Heart left ventricle (tissue), 16 donors: ENCODE measurements around the gene APLP1. TPM values are rescaled to one million over a fixed set of nuclear protein-coding genes. Genes with fewer than 3 reads are reported as not detected.

Source experiments
- ATAC-seq, 4 donors: fragments of 200-7000 bp; cut with Tn5 transposase; one replicate each; pipeline ENCODE4 v1.9.1; 2020 to 2022; ENCODE audit warnings: moderate library complexity in 4 of 4, mild to moderate bottlenecking in 3 of 4, moderate number of reproducible peaks in 1 of 4
- DNase-seq, 5 donors: peaks; one replicate each; pipeline ENCODE4 v3.0.0-alpha.2; 2020
- H3K27ac ChIP-seq, 12 donors: fragments of 200-600 bp; sonication (generic) in 4 of 12; one replicate each; pipeline versions ENCODE4 v1.5.0 to v1.8.0; 2016 to 2022; ENCODE audit warnings: mild to moderate bottlenecking in 2 of 12
- H3K27me3 ChIP-seq, 9 donors: fragments of 200-600 bp; sonication (generic) in 2 of 9; one replicate each; pipeline versions ENCODE4 v1.5.1 to v1.8.0; 2016 to 2022; ENCODE audit warnings: mild to moderate bottlenecking in 3 of 9
- H3K36me3 ChIP-seq, 9 donors: fragments of 200-600 bp; sonication (generic) in 2 of 9; one replicate each; pipeline versions ENCODE4 v1.5.0 to v1.8.0; 2018 to 2022; ENCODE audit warnings: mild to moderate bottlenecking in 2 of 9
- H3K4me1 ChIP-seq, 12 donors: fragments of 200-600 bp; sonication (generic) in 4 of 12; one replicate each; pipeline versions ENCODE4 v1.5.0 to v1.8.0; 2016 to 2022; ENCODE audit warnings: mild to moderate bottlenecking in 3 of 12
- H3K4me3 ChIP-seq, 12 donors: fragments of 200-600 bp; sonication (generic) in 4 of 12; one replicate each; pipeline versions ENCODE4 v1.5.0 to v1.8.0; 2017 to 2022; ENCODE audit warnings: mild to moderate bottlenecking in 9 of 12, moderate library complexity in 4 of 12
- H3K9me3 ChIP-seq, 12 donors: fragments of 200-600 bp; sonication (generic) in 4 of 12; one replicate each; pipeline versions ENCODE4 v1.5.0 to v1.8.0; 2016 to 2022; ENCODE audit warnings: mild to moderate bottlenecking in 1 of 12
- POLR2A ChIP-seq, 2 donors: fragments of 450-650 bp; IDR thresholded peaks; one replicate each; pipeline ENCODE4 v1.6.1; 2017; ENCODE audit warnings: antibody characterized with exemption in 2 of 2, mild to moderate bottlenecking in 2 of 2, moderate library complexity in 2 of 2
- WGBS, 4 donors: extraction: QIAGEN DNeasy Blood & Tissue Kit in 2 of 4; methylation state at CpG; one replicate each; pipeline versions ENCODE4 v1.1.5 to v1.1.7; 2013 to 2018; 5-methylcytosine and 5-hydroxymethylcytosine counted together
- intact Hi-C, 10 donors: fragments of 100-400 bp; cut with DNase I; formaldehyde crosslinking; loops; one replicate each; pipeline versions ENCODE4 v1.11.1 to v1.14.2; 2022
- polyA plus RNA-seq, 2 donors: library from polyadenylated mRNA; stranded (reverse); fragments of 200-250 nt; gene quantifications; one replicate each; pipeline ENCODE4 v1.2.3, GENCODE V29; 2013
- total RNA-seq, 9 donors: library from RNA; depleted of rRNA in 2 of 9; stranded (reverse); fragments of >200 nt in 2 of 9; fragmentation: NEBNext Ultra II Directional in 3 of 9; extraction: Animal tissue kit (Norgen Biotek cat#: 25700) in 3 of 9; gene quantifications; one replicate each; pipeline versions ENCODE4 v1.1.0 to v1.2.4, GENCODE V29; 2016 to 2023
- TF ChIP-seq, protein P1 (sequence below), 12 donors: fragments of 200-600 bp; sonication (generic) in 4 of 12; IDR thresholded peaks; one replicate each; pipeline versions ENCODE4 v1.5.0 to v1.8.0; 2018 to 2022; ENCODE audit warnings: antibody characterized with exemption in 12 of 12, mild to moderate bottlenecking in 5 of 12
- donor health status: ischemic (EF 13 %, LVEDD 7.1; RV severe dilation, severe dysfunction).
- donor health status: healthy with polysubstance abuse.
- donor health status: DM: no; HTN: yes; CAD: no.
- donor health status: DM: no; HTN: no; CAD: no.
- donor health status: ischemic (EF 25% LVEDD 6.9; RV normal size, moderate dysfunction).
- donor health status: ischemic (EF 25% LVEDD 5.7; RV mildly dilated, moderate dysfunction).
- donor health status: healthy.
- donor health status: DM: yes; HTN: yes; CAD: no.
- donor health status: ischemic (EF 35%, LVEDD 5.7; RV mildly dilated, moderate dysfunction).
- donor health status: nonischemic (EF 11% LVEDD 7.7; RV severe dilation, severe dysfunction).
- donor health status: DM: yes; HTN: yes; CAD: no.
- donor health status: PGD.
- donor health status: ischemic (EF 29% LVEDD 5.4; RV normal size, mild dysfunction).
- donor health status: nonischemic (EF 23%, LVEDD 6.1; RV moderate dilation, normal function).

The APLP1 gene
- total and polyA plus RNA-seq, 11 donors, result 2.1 to 44.3 (median 24.9) TPM

DNA sequence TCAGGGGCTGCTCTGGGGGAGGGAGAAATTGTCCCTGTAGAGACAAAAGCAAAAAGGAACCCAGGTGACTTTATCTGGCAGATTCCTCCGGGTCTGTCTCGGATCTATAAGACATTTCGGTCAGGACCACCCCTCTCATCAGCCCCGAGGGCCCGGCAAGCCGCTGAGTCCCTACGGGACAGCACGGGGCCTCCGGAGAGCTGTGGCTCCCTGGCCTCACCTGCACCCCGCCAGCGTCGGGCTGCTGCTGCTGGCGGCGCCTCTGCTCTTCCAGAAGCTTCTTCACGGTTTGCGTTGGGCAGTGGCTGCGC is 30.1 kb downstream of the APLP1 start:
- peaks cover 0 to 49% (median 10%) of the 10 kb centered on the region in 12 donors for H3K4me1 ChIP-seq
- ATAC-seq (no peak), DNase-seq (no peak)
- TF ChIP-seq POLR2A (IDR thresholded peaks at IDR 0.05), result no peak
- TF ChIP-seq, protein P1, sequence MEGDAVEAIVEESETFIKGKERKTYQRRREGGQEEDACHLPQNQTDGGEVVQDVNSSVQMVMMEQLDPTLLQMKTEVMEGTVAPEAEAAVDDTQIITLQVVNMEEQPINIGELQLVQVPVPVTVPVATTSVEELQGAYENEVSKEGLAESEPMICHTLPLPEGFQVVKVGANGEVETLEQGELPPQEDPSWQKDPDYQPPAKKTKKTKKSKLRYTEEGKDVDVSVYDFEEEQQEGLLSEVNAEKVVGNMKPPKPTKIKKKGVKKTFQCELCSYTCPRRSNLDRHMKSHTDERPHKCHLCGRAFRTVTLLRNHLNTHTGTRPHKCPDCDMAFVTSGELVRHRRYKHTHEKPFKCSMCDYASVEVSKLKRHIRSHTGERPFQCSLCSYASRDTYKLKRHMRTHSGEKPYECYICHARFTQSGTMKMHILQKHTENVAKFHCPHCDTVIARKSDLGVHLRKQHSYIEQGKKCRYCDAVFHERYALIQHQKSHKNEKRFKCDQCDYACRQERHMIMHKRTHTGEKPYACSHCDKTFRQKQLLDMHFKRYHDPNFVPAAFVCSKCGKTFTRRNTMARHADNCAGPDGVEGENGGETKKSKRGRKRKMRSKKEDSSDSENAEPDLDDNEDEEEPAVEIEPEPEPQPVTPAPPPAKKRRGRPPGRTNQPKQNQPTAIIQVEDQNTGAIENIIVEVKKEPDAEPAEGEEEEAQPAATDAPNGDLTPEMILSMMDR (IDR thresholded peaks at IDR 0.05), result no peak
- H3K27ac ChIP-seq, result peak overlapping the region; percentile 7 to 89 (median 78)
- H3K4me3 ChIP-seq, result peak overlapping the region; percentile 32 to 80 (median 68)
- no peaks in the 10 kb centered on the region for H3K27me3 ChIP-seq
- peaks cover 0 to 49% (median 36%) of the 10 kb centered on the region in 9 donors for H3K36me3 ChIP-seq
- WGBS, 4 donors, result 17 to 25% (median 22%) methylated on average over 12 to 17 of the region's 17 CpGs
- intact Hi-C loops, result loop anchor here in 1 of 10 donors (5.0 kb wide), 1 partner anchor 34 kb away; no protein-coding TSS in a partner anchor
- no peaks in the 10 kb centered on the region for H3K9me3 ChIP-seq

DNA sequence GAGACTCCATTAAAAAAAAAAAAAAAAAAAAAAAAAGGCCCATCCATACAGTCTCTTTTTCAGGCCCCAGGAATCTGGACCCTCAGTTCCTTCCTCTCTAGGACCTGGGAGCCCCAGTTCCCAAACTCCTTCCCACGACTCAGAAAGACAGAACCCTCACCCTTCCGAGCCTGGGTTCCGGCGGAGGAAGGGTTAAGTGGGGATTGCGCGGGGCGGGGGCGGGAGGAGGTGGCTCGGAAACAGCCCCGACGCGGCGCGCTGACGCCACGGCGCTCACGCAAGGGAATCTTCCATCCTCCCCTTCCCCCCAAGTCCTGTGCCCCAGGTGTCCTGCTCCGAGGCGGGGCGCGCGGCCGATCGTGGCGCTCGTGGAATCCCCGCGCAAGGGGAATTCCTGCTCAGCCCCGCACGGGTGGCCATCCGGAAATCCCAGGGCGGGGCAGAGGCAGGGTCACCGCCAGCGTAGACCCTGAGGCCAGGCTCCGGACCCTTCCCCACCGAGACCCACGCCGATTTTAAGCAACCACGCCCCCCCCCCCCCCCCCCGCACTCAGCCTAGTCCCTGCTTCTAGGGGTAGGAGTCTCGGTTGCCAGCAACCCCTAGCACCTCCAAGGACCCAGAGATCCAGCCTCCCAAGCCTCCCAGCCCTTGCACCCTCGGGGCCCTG is 31.3 kb downstream of the APLP1 start:
- no peaks in the 10 kb centered on the region for H3K27me3 ChIP-seq
- ATAC-seq (peak; percentile 79 to 92 (median 84)), DNase-seq (peak; percentile 85 to 90 (median 88))
- TF ChIP-seq, protein P1 (IDR thresholded peaks at IDR 0.05), result no peak
- TF ChIP-seq POLR2A (IDR thresholded peaks at IDR 0.05), result peak in 1 of 2 donors; percentile 37
- WGBS, 4 donors, result 0 to 1% (median 0%) methylated on average over 5 to 42 of the region's 43 CpGs
- H3K9me3 ChIP-seq, result no peaks in the 10 kb centered on the region
- H3K27ac ChIP-seq, result peak overlapping the region; percentile 12 to 89 (median 78)
- peaks cover 0 to 37% (median 24%) of the 10 kb centered on the region in 9 donors for H3K36me3 ChIP-seq
- peaks cover 0 to 59% (median 10%) of the 10 kb centered on the region in 12 donors for H3K4me1 ChIP-seq
- intact Hi-C loops, result loop anchor here in 5 of 10 donors (1.0 to 5.0 kb wide), 4 partner anchors 29 to 33 kb away; no protein-coding TSS in a partner anchor
- H3K4me3 ChIP-seq, result peak overlapping the region; percentile 32 to 80 (median 68)

DNA sequence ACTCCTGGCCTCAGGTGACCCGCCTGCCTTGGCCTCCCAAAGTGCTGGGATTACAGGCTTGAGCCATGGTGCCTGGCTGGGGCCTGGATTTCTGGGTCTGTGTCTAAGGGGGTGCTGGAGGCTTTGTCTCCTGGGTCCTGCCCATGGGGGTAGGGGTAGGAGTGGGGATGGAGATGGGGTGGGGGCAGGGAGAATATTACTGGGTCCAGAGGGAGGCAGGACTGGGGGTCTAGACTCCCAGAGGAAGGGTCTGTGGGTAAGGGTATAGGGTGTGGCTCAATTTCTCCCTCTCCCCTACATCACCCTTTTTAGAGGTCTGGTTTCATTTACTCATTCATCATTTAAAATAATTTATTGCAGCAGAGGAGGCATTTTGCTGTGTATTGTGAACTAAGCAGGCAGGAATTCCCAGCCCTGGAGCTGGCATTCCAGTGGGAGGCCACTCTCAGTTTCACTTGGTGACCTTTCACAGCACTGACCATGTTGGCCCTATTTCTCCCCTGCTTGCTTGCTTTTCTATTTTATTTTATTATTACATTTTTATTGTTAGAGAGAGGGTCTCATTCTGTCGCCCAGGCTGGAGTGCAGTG is 32.8 kb downstream of the APLP1 start:
- Histone ChIP-seq H3K4me1 (peaks cover 0 to 71% (median 10%) of the 10 kb centered on the region in 12 donors), H3K36me3 (peaks cover 0 to 22% (median 11%) of the 10 kb centered on the region in 9 donors), H3K4me3 (peak overlapping the region in 10 of 12 donors; percentile 56 to 80 (median 68)), H3K27ac (peak overlapping the region in 10 of 12 donors; percentile 15 to 89 (median 80)), H3K9me3 (no peaks in the 10 kb centered on the region), H3K27me3 (no peaks in the 10 kb centered on the region)
- TF ChIP-seq POLR2A (IDR thresholded peaks at IDR 0.05), result no peak
- TF ChIP-seq, protein P1 (IDR thresholded peaks at IDR 0.05), result no peak
- intact Hi-C loops, result loop anchor here in 3 of 10 donors (2.0 kb wide), 2 partner anchors 28 to 30 kb away; no protein-coding TSS in a partner anchor
- no peak for DNase-seq
- WGBS, 4 donors, result 80 to 92% (median 82%) methylated on average over 2 of the region's 2 CpGs
- no peak for ATAC-seq
